Stimulated activated CD4-positive, alpha-beta T cell treated with anti-CD3 and anti-CD28 coated beads, Interleukin-2, amount 100 ng/mL, for 4 hours (primary cell): ENCODE results near the gene OARD1.

Source experiments
- DNase-seq: peaks from one replicate; pipeline ENCODE4 v3.0.0-alpha.2; 2020; ENCODE audit warnings: low read depth

Gene OARD1

GRCh38 chr6:41074692-41075436, 2.7 kb upstream of the OARD1 start:
- DNase-seq = no peak

DNA sequence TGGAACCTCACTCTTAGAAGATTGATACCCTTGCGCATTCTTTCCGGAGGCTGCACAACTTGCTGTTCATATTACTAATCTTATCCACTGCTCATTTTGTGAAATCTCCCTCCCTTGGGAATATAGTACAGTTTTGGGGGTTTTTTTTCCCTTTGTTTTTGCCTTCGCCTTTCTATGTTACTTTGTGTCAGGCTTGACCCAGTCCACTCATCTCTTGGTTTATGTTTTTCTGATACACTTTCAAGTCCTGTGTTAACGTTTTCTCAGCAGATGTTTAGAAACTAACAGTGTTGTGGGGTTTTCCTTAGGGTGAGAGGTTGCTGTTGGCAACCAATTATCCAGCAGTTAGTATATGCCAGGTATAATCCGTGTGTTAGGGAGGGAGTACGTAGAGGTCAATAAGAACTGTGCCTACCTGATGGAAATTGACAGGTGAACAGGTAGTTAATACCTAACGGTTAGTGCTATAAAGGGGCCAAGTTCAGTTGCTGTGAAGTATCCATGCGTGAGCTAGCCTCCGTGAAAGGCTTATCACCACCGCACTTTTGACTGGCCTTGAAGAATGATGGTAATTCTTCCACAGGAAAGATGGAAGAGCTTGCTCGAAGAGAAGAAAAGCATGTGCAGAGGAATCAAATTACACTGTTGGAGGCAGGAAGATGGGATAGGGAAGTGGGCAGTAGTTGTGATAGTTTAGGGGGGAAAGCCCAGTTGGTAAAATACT, 2.0 kb upstream of the OARD1 start:
- DNase-seq = no peak

DNA sequence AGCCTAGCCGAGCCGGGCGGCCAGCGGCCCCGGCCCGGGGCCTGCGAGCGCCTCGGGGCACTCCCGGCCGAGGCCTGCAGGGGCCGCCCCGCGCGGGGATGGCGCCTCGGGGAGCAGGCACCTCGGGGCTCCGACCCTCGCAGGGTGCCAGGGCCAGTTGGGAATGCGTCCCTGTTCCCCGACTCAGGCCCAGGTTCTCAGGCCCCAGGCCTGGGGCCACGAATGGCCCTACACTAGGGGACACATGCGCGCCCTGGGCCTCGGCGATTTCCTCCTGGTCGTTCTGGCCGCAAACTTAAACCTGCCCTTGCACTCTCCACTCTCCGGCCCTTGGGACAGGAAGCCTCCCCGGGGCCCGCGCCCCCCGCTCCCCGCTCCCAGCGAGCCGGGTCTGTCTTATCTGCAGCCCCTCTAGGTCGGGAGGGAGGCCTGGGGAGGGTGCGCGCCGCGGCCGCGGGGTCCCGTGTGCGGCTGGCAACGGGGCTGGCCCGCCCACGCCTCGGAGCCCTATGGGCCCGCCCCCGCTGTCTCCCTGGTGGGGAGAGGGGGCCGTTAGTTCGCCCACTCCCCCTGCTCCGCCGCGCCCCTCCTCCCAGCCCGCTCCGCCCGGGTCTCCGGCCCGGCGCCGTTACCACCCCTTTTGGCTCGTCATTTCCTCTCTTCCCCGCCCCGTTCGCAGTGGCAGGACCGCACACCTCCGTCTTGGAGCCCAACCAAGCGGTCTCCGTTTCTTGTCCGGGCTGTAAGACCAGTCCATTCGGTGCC, 1.2 kb upstream of the OARD1 start:
- peak; percentile 75 for DNase-seq

- peak; percentile 100 for DNase-seq
These were observed 663 bp upstream of the OARD1 start, which contains the start of gene NFYA for GRCh38 chr6:41072836-41073202. TSS of gene NFYA (plus strand) at chr6:41072974. CDS start at chr6:41079090, 6,116 bp downstream.

- peak; percentile 51 for DNase-seq
These were observed 644 bp downstream of the OARD1 start for GRCh38 chr6:41071501-41071922.

- DNase-seq = peak; percentile 46
These were observed 5.3 kb downstream of the OARD1 start for GRCh38 chr6:41066867-41067304.

GRCh38 chr6:41065550-41066026, 6.6 kb downstream of the OARD1 start:
- no peak for DNase-seq

DNA sequence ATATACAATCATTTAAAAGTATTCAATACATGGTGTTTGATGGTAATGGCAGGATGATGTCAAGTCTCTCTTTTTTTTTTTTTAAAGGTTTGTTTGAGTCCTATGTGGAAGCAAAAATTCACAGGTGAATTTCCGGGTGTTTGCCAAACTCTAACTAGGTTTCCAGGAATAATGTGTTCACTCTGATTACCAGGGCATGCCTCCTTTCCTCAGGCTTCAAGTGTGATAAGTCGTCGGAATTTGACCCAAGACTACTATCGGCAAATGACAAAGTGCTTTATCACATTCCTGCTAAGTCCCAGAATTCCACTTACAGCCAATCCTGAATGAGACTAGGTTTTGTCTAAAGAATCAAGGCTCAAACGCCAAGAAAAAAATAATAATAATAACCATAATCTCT, 7.3 kb downstream of the OARD1 start:
- DNase-seq = no peak

GRCh38 chr6:41063884-41064285, 8.3 kb downstream of the OARD1 start:
- DNase-seq = no peak

GRCh38 chr6:41062056-41062455, 10.1 kb downstream of the OARD1 start:
- DNase-seq = no peak

GRCh38 chr6:41061196-41061726, 10.9 kb downstream of the OARD1 start:
- DNase-seq = no peak

- DNase-seq = no peak
These were observed 12.6 kb downstream of the OARD1 start for GRCh38 chr6:41059556-41059955.

DNA sequence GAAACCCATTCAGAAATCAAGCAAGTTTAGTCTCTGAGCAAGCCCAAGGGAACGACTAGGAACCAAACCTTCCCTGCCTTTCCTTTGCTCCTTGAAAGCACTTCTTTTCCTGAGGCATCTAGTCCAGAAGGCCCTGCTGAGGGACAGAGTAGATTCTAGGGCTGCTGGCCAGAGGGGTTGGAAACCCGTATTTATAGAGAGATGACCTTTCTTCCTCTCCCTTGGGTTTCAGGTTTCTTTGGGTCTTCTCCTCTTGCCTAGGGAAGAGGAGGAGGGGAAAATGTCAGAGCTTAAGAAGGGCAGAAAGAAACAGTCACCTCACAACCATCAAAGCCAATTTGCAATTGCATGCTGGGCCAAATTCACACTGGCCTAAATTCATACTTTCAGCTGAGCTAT, 13.4 kb downstream of the OARD1 start:
- DNase-seq = no peak

GRCh38 chr6:41056768-41057490, 15.2 kb downstream of the OARD1 start:
- DNase-seq = no peak

DNA sequence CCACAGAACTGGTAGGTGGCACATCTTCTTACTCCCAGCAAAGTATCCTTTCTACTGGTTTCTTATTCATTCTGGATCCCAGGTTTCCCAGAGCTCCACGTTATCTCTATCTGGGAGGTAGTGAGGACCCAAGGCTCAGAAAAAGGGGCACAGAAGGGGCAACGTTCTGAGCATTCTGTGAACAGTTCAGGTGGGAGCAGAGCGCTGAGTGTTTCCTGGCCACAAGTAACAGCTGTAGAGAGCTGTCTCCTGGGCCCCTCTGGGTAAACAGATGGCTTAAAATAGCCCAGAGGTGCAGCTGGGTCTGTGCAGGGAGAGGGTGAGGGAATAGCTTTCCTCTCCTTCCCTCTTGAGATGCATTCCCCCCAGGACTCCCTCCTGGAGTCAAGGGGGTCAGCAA, 17.0 kb downstream of the OARD1 start:
- DNase-seq = no peak

- no peak for DNase-seq
These were observed 17.6 kb downstream of the OARD1 start for GRCh38 chr6:41054511-41054910.

- no peak for DNase-seq
These were observed 19.1 kb downstream of the OARD1 start, which contains the start of gene APOBEC2 for GRCh38 chr6:41053041-41053440. TSS of gene APOBEC2 (plus strand) at chr6:41053202. CDS start at chr6:41053348, 146 bp downstream.

DNA sequence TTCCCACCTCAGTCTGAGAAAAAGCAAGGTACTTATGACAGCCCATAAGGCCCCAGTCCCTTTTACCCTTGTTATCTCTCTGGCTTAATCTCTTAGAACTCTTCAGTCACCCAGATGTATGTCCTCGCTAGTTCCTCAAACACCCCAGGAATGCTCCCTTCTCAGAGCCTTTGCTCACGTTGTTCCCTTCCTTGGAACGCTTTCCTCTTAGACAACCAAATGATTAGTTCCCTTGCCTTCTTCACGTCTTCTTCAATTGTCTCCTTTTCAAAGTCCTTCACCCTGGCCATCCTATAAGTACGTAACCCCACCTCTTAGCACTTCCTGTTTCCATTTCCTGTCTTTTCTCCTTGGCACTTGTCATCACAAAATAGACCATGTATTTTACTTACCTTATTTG, 20.3 kb downstream of the OARD1 start:
- DNase-seq = no peak

- DNase-seq = no peak
These were observed 21.6 kb downstream of the OARD1 start for GRCh38 chr6:41050536-41050935.

GRCh38 chr6:41049955-41050354, 22.2 kb downstream of the OARD1 start:
- no peak for DNase-seq

DNA sequence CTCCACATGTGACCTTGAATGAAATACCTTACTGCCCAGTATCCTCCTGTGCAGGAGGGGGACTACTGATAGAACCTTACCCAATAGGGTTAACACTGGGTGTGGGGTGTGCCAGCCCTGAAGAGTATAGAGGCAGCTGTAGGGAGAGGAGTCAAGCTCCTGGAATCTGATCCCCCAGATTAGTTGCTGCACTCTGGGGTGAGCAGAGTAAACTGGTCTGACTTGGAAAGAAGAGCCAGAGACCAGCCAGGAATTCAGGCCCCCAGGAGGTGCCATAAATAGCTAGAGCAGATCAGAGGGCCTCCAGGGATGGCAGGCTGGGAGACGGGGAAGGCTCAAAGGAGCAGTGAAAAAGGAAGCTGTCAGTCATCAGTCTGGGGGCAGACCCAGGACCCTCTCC, 22.6 kb downstream of the OARD1 start:
- no peak for DNase-seq
